ENCODE results near the gene DLG5. TPM values are rescaled to one million over a fixed set of nuclear protein-coding genes. Genes with fewer than 3 reads are reported as not detected.

Gene DLG5
- total RNA-seq, 1 experiment from 2014 or later = 69.7 TPM

DNA sequence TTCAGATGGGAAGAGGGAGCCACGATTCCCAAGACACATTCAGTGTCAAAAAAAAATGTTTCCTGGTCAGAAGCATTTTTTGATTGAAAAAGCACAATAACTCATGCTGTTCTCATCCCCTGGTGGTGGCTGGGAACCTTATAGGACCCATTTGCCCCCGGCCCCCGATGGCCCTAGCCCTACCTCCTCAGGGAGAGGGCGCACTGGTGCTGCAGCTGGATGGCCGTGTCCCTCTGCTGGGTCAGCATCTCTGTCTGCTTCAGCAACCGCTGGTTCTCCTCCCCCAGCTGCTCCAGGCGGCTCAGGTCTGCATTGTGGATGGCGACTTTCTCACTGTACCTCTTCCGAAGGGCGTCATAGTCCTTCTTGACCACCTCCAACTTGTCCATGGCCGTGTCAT lies 83.3 kb downstream of the DLG5 start:
- POLR2A ChIA-PET = no interaction called here
- Histone ChIP-seq H3K9me3 (no peaks in the 10 kb centered on the region), H3K27me3 (replicated peaks; ENCODE audit: control insufficient read depth, insufficient read depth, low read length) (no peaks in the 10 kb centered on the region), H3K4me1 (peaks cover 13% of the 10 kb centered on the region), H3K36me3 (ENCODE audit: control insufficient read depth, insufficient read depth, low read length) (peaks cover 8% of the 10 kb centered on the region), H3K4me3 (ENCODE audit: low read depth, low read length) (no peak overlapping the region)
- CTCF ChIA-PET = no interaction called here
- Mint-ChIP-seq H3K27ac (ENCODE audit: unreplicated experiment) (no peak overlapping the region), H3K9me3 (ENCODE audit: unreplicated experiment) (no peaks in the 10 kb centered on the region), H3K27me3 (ENCODE audit: insufficient read depth, unreplicated experiment) (no peaks in the 10 kb centered on the region), H3K36me3 (ENCODE audit: insufficient read depth, unreplicated experiment) (peaks cover 68% of the 10 kb centered on the region), H3K4me1 (ENCODE audit: low read depth, unreplicated experiment) (peaks cover 22% of the 10 kb centered on the region), H3K4me3 (ENCODE audit: unreplicated experiment) (no peak overlapping the region)
- intact Hi-C loops (cut with micrococcal nuclease; ENCODE audit: unreplicated experiment) = no loop called here
- BruUV-seq (replicated peaks) = no TSS peak
- TF ChIP-seq, protein P1, sequence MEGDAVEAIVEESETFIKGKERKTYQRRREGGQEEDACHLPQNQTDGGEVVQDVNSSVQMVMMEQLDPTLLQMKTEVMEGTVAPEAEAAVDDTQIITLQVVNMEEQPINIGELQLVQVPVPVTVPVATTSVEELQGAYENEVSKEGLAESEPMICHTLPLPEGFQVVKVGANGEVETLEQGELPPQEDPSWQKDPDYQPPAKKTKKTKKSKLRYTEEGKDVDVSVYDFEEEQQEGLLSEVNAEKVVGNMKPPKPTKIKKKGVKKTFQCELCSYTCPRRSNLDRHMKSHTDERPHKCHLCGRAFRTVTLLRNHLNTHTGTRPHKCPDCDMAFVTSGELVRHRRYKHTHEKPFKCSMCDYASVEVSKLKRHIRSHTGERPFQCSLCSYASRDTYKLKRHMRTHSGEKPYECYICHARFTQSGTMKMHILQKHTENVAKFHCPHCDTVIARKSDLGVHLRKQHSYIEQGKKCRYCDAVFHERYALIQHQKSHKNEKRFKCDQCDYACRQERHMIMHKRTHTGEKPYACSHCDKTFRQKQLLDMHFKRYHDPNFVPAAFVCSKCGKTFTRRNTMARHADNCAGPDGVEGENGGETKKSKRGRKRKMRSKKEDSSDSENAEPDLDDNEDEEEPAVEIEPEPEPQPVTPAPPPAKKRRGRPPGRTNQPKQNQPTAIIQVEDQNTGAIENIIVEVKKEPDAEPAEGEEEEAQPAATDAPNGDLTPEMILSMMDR (IDR thresholded peaks at IDR 0.05; ENCODE audit: insufficient read depth in 1 of 2, low read depth in 1 of 2, low read length in 1 of 2, severe bottlenecking in 1 of 2, unreplicated experiment in 1 of 2) = no peak
- no peak for DNase-seq

DNA sequence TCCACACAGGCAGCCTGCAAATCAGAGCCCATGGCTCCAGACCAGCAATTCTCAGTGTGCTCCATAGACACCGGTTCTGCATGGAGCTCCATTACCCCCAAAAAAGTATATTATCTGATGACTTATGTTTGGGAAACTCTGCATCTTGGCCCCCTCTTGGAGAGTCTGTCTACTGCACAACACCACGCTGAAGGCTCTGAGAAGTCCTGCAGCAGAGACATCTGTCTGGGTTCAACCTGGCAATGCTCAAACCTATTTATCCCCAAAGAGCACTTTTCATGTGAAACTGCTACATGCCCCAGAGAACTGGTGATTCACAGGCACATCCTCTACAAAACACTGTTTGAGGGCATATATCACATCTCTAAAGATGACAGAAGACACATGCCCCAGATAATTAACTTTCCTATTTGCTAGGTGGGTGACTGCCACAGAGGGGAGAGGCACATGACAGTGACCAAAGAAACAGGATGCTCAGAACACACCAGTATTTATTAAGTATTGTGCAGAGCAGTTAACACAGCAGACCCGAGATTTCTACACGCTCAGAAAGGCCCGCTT lies 83.8 kb downstream of the DLG5 start:
- Histone ChIP-seq H3K9me3 (no peaks in the 10 kb centered on the region), H3K4me3 (ENCODE audit: low read depth, low read length) (no peak overlapping the region), H3K27me3 (replicated peaks; ENCODE audit: control insufficient read depth, insufficient read depth, low read length) (no peaks in the 10 kb centered on the region), H3K4me1 (peaks cover 9% of the 10 kb centered on the region), H3K36me3 (ENCODE audit: control insufficient read depth, insufficient read depth, low read length) (peaks cover 8% of the 10 kb centered on the region)
- H3K27ac Mint-ChIP-seq (ENCODE audit: unreplicated experiment) = no peak overlapping the region
- TF ChIP-seq, protein P1 (IDR thresholded peaks at IDR 0.05; ENCODE audit: insufficient read depth in 1 of 2, low read depth in 1 of 2, low read length in 1 of 2, severe bottlenecking in 1 of 2, unreplicated experiment in 1 of 2) = no peak
- H3K4me1 Mint-ChIP-seq (ENCODE audit: low read depth, unreplicated experiment) = peaks cover 16% of the 10 kb centered on the region
- no peak for DNase-seq
- CTCF ChIA-PET = no interaction called here
- H3K9me3 Mint-ChIP-seq (ENCODE audit: unreplicated experiment) = no peaks in the 10 kb centered on the region
- peaks cover 65% of the 10 kb centered on the region for H3K36me3 Mint-ChIP-seq (ENCODE audit: insufficient read depth, unreplicated experiment)
- H3K4me3 Mint-ChIP-seq (ENCODE audit: unreplicated experiment) = no peak overlapping the region
- H3K27me3 Mint-ChIP-seq (ENCODE audit: insufficient read depth, unreplicated experiment) = no peaks in the 10 kb centered on the region
- intact Hi-C loops (cut with micrococcal nuclease; ENCODE audit: unreplicated experiment) = no loop called here
- POLR2A ChIA-PET = no interaction called here
- BruUV-seq (replicated peaks) = no TSS peak

DNA sequence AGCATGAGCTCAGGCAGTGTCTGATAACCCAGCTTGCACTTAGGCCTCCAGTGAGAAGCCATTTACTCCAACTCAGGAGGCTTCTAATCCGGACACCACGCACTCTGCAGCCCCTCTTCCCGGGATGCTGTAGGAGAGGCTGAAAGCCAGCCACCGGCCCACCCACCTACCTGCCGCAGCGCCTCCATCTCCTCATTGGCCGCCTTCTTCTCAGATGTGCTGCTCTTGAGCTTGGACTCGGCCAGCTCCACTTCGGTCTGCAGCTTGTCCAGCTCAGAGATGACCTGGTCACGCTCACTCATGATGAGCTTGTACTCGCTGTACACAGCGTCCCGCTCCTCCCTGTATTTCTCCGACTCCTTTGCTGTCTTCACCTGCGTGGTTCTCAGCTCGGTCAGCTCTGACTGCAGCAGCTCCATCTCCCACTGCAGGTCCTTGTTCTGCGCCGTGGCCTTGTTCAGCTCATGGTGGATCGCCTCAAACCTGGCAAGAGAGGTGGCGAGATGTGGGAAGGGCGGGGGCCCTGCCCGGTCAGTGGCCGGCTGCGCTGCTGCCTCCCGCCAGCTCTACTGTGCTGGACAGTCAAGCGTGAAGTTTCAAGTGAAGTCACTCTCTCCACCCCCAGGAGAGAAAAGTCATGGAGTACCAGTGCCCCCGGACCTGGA lies 84.7 kb downstream of the DLG5 start:
- H3K36me3 Mint-ChIP-seq (ENCODE audit: insufficient read depth, unreplicated experiment) = peaks cover 64% of the 10 kb centered on the region
- H3K27me3 Mint-ChIP-seq (ENCODE audit: insufficient read depth, unreplicated experiment) = no peaks in the 10 kb centered on the region
- H3K4me3 Mint-ChIP-seq (ENCODE audit: unreplicated experiment) = no peak overlapping the region
- no peaks in the 10 kb centered on the region for H3K9me3 ChIP-seq
- POLR2A ChIA-PET = no interaction called here
- H3K4me1 ChIP-seq = peaks cover 2% of the 10 kb centered on the region
- TF ChIP-seq, protein P1 (IDR thresholded peaks at IDR 0.05; ENCODE audit: insufficient read depth in 1 of 2, low read depth in 1 of 2, low read length in 1 of 2, severe bottlenecking in 1 of 2, unreplicated experiment in 1 of 2) = no peak
- no TSS peak for BruUV-seq (replicated peaks)
- intact Hi-C loops (cut with micrococcal nuclease; ENCODE audit: unreplicated experiment) = no loop called here
- peaks cover 15% of the 10 kb centered on the region for H3K4me1 Mint-ChIP-seq (ENCODE audit: low read depth, unreplicated experiment)
- H3K9me3 Mint-ChIP-seq (ENCODE audit: unreplicated experiment) = no peaks in the 10 kb centered on the region
- DNase-seq = no peak
- no peak overlapping the region for H3K27ac Mint-ChIP-seq (ENCODE audit: unreplicated experiment)
- H3K36me3 ChIP-seq (ENCODE audit: control insufficient read depth, insufficient read depth, low read length) = peaks cover 11% of the 10 kb centered on the region
- CTCF ChIA-PET = interaction anchor here (0.6 to 0.8 kb wide), 2 partner anchors 47 to 85 kb away, joined by 3 read pairs; no protein-coding TSS in a partner anchor
- no peaks in the 10 kb centered on the region for H3K27me3 ChIP-seq (replicated peaks; ENCODE audit: control insufficient read depth, insufficient read depth, low read length)
- H3K4me3 ChIP-seq (ENCODE audit: low read depth, low read length) = no peak overlapping the region

All from Caco-2 (cell line).